ENCODE measurements around the gene MACROD2.

GRCh38 chr20:14312001-14312400, 316.7 kb downstream of the MACROD2 start:
- TF ChIP-seq EZH2 (IDR thresholded peaks at IDR 0.05; ENCODE audit: borderline replicate concordance, low read length) = no peak
- TF ChIP-seq, protein P1, sequence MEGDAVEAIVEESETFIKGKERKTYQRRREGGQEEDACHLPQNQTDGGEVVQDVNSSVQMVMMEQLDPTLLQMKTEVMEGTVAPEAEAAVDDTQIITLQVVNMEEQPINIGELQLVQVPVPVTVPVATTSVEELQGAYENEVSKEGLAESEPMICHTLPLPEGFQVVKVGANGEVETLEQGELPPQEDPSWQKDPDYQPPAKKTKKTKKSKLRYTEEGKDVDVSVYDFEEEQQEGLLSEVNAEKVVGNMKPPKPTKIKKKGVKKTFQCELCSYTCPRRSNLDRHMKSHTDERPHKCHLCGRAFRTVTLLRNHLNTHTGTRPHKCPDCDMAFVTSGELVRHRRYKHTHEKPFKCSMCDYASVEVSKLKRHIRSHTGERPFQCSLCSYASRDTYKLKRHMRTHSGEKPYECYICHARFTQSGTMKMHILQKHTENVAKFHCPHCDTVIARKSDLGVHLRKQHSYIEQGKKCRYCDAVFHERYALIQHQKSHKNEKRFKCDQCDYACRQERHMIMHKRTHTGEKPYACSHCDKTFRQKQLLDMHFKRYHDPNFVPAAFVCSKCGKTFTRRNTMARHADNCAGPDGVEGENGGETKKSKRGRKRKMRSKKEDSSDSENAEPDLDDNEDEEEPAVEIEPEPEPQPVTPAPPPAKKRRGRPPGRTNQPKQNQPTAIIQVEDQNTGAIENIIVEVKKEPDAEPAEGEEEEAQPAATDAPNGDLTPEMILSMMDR (conservative IDR thresholded peaks at IDR 0.05 in 1 of 2, IDR thresholded peaks at IDR 0.05 in 1 of 2; ENCODE audit: extremely low read depth in 1 of 2, insufficient read depth in 1 of 2, low read depth in 1 of 2, low read length in 2 of 2) = no peak

Data from mammary epithelial cell (primary cell).